CD4-positive, alpha-beta T cell treated with Interleukin-1 beta for 1 hour (primary cell): ENCODE data around the gene SLC9A9.

ENCODE experiments used
- DNase-seq, 2 donors: peaks; one replicate each; pipeline ENCODE4 v3.0.0-alpha.2; 2020 to 2022

The SLC9A9 gene

DNA sequence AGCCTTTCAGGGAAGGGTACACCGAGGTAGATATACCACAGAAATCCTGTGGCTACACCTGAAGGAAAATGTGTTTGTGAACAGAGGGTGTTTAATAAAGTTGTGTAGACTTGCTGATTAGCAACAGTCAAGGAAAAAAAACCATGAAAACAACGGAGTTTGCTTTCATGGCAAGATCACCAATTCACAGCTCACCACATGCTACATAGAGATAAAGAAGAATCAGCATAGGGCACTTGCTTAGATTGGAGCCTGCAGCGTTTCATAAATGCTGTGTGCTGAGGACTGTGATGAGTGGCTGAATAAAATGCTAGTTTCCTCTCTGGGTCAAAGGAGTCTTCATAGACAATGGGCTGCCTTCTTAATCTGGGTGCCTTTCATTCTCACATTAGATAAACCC lies 257.6 kb downstream of the SLC9A9 start:
- no peak for DNase-seq

DNA sequence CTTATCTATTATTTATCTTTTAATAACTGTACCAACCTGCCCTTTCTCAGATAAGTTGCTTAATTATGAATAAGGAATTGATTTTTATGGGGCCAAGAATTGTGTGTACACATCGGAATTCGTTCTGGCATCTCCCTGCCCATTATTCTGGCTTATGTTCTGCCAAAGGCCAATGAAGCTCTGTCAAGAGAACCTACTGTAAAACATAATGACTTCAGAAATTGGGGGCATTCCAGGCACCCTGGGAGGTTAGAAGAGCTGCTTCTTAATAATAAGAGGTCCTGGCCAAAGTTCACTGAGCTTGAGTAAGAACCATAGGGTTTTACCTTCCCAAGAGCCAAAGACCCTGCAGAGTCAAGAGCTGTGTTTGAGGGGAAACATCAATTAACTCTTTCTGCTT lies 261.7 kb downstream of the SLC9A9 start:
- no peak for DNase-seq

DNA sequence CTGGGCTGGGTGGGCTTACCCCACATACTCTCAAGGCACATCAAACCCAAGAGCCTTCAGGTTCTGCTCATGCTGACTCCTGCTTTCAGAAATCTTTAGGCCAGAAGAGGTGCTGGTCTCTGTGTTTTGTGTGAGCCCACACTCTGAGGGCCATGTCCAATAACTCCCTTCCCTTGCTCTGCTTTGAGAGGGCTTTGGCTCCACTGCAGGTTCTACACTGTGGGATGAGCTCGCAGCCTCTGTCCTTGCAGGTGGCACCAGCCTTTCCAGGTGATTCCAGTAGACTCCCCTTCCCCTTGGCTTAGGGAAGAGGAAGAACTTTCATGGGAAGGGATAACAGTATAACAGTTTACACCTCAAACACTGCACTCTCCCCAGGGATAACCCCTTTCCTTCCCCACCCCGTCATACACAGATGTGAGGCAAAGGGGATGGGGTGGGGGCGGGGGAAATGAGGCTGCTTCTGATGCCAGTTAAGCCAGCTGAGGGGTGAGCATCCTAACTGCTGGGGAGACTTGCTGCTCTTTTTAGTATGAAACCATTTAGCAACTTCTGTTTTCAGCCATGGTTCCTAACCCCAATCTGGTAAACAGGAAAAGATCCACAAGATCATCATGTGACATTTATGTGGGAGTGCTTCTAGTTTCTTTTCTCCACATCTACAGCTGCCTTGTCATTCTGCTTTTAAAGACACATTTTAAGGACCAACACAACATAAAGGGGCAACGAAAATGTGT lies 262.4 kb downstream of the SLC9A9 start:
- DNase-seq, result no peak

DNA sequence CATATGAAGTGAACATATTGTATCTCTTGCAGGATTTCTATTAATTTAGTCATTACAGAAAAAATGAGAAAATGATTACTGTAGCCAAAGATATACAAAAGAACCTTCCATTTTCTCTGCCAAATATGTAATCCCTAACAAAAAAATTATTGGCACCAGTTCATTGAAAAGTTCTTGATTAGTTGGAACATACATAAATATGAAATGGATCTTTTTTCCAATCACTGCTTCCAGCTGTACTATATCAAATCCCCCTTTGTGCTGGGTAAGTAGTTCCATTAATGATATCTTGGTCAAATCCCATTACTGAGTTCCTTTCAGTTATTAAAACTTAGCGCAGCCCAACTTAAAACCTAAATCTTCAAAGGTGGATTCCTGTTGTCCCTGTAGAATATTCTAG lies 263.8 kb downstream of the SLC9A9 start:
- DNase-seq, result no peak

DNA sequence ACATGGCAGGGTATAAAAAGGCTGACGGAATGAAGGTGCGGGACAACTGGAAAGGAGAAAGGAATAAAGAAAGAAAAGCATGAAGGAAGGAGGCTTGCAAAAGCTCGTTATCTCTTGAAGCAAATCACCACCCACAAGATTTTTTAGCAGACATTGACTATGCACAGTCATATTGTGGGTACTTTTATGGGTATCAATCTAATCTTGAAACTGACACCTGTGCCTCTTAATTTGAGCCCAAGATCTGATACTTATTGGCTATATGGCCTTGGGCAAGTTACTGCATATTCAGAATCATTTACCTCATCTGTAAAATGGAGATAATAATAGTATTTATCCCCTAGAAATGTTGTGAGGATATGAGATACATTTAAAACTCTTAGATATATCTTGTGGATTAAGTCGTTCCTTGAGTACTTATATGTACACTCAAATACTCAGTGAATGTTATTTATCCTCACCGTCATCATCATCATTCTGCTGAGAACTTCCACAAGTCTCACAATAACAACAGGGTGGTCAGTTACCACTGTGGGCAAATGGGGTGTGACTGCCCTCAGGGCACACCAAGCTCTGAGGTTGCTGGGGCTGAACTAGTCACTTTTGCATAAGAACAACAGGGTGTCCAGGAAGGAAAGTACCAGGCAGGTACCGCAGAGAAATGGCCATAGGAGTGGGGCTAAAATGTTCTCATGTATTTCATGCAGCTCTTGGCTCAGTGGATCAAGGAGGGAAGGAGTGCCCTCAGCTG lies 266.1 kb downstream of the SLC9A9 start:
- DNase-seq, result no peak

DNA sequence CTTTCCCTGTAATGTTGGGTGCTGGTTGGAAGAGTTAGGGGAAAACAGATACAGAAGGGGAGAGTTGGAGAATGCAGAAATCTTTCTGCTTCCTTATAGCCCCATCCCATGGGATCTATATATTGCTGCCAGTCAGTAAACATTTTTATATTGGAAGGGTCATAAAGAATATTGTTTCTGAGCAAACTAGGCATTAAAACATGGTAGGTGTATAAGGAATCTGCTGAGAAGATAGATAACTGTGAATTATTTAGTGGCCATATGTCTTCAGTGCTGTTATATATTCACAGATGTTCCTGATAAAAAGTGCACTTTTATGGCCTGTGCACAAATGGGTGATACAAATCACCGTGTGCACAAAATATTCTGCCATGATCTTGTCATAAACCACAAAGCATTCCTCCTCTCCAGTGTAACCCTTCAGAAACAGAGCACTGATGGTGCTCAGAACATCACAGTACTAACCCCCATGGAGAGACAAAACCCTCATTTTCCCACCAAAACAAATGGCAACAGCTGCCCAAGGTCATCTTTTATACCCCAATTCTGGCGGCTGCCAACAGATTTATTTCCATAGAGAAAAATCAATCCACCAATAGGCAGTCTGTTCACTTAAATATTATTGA lies 269.3 kb downstream of the SLC9A9 start:
- DNase-seq, result no peak

DNA sequence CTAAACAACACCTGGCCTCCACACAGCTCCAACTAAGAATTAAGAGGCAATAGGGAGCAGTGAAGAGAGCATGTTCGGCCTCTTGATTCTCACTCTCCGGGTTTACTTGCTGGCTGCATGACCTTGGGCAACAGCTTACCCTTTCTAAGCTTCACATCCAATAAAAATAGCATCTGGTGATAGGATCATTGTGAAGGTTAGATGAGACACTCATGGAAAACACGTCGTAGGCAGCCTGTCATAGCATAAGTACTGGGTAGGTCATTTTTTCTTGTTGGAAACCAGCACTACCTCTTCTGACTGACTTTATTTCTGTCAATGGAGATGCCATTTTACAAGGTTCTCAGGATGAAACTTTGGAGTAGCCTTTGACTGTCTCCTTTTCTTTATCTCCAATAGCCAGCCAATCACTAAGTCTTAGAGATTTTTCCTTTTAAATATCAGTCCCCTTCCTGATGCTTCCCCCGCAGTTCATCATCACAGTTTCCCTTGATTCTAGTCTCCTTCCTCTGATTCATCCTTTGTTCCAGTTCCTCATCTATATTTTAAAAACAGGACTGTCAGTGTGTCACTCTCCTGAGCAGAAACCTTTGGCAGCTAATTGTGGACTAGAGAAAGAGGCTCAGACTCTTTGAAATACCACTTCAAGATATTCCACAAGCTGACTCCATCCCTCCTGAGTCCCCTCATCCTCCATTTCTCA lies 271.5 kb downstream of the SLC9A9 start:
- no peak for DNase-seq

DNA sequence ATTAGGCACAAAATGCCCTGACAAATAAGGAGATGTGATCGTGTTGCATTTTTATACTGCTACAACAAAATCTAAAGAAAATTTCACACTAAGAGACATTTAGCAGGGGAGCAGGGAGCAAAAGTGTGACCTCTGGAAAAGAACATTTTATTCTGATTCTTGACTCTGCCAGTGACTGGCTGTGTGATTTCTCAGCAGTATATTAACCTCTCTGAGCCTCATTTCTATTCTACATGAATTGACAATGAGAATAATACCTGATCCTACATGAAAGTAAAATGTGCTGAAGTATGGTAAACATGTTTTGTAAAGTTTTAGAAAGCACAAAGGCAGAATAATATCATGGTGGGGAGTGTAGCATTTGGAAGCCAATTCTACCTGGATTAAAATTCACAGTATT lies 273.3 kb downstream of the SLC9A9 start:
- DNase-seq, result no peak

DNA sequence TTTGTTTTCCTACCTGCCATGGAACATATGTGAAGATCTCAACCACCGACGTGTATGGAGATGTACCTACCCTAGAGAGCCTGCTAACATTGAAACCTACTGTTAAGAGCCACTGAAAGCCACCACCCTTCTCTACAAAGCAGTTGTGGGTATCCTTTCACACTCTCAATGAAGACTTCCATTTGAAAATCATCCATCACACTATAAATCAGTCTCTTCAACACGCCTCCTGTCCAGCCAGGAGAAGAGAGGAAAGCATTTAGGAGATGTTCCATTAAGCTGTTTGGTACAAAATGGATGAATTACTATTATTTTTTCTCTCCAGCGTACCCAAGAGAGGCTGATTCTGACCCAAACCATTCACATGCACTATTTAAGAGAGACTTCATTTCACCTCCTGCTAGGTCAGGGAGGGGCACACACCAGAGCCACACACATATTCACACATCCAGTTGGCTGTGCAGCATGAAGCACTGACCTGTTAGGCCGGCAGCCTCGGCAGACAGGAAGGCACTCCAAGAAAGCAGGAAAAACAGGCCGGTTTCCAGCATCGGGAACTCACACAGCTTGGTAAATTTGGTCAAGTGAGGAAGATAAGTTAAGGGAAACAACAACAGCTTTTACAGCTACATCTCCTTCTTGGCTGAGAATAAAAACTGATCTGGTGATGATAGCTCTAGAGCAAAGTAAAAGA lies 274.5 kb downstream of the SLC9A9 start:
- no peak for DNase-seq

DNA sequence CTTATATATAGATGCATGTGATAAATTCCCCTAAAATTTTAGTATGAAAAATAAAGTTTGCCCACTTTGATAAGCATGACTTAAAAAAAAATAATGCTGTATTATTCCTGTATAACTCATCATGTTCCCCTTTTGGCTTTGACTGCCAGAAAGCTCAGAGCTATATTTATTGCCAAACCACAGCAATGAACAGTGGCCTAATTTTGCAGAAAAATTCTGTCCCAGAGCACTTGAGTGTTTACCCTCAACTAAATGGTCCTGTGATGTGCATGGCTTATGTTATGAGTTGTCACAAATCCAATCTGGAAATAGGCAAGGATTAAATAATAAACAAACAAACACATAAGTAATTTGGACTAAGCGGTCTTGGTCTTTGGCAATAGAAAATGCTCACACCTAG lies 276.7 kb downstream of the SLC9A9 start:
- DNase-seq, result no peak

DNA sequence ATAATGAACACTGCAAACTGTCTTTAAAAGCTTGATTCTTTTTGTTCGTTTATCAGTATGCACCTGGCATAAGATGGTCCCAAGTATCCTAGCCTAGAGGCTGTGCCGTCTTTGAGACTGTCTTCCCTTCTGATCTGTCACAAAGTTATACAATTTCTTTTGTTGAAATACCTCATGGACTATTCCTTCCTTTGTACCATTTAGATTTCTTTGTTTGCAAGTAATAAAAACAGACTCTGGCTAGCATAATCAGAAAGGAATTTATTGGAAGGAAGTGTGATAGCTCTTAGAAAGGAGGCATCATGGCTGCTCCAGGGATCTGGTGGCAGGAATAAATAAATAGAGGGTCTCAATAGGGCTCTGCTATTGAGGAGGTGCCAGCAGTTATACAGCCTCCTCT lies 280.4 kb downstream of the SLC9A9 start:
- DNase-seq, result no peak

DNA sequence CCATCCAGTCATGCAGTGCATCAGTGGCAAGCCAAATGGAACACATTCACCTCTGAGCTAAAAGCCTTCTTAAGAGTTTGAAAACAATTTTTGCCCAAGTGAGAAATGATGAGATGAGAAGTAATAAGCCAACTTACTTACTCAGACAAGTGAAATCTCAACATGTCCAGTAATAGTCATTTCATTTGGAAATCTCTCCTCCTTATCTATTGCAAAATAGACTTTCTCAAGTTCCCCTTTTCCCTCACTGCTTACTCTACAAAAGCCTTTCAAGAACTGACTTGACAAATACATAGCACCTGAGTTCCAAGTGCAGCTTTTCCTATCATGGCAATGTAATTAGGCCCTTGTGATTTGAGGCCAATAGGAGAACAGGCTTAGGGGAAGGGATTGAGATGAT lies 282.3 kb downstream of the SLC9A9 start:
- DNase-seq, result no peak

DNA sequence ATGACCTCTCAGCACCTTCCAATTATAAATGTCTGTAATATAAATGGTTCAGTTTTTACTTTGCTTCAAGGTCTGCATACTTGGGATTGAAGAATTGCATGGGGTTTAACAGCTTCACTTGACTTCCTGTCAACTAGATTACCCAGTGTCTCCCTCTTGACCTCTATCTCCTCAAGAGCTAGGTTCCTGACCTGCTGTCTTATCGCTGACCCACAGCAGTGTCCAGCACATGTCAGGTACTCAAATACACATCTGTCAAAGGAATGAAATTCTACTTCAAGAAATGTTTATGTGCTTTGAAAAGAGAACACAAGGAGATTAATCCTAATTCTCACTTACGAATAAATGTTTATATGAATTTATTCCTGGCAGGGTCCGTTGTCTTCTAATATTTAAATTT lies 284.5 kb downstream of the SLC9A9 start:
- no peak for DNase-seq

DNA sequence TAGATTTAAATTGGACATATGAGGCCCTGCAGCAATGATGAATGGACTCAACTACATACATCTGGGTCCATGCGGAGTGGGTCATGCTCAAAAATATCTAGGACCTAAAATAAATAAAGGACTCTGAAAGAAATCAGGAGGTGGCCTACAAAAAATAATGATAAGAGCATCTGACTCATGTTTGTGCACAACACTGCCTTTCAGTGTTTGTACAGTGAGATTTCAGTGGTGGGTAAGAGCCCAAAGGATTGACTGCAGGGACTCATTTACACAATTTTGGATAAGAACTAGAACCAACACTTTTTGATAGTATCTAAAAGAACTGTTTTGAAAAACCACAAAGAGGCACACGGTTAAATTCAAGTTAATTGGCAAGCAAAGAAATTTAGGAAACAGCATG lies 285.5 kb downstream of the SLC9A9 start:
- DNase-seq, result no peak

DNA sequence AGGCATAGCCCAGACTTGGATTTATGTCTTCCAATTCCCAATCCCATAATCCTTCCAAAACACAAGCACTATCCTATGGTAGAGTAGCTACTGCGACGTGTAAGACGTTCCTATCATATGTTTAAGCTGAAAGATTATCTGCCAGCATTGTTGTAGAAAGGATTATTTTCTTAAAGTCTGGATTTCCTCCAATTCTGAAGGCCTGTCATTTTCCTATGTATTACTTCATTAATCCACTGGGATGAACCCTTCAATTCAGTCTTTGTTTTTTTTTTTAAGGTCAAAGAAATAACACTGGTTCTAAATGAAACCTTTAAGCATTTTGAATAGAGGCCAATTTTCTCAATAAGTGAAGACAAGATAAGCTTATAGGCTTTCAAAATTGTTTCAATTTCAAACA lies 289.0 kb downstream of the SLC9A9 start:
- no peak for DNase-seq

DNA sequence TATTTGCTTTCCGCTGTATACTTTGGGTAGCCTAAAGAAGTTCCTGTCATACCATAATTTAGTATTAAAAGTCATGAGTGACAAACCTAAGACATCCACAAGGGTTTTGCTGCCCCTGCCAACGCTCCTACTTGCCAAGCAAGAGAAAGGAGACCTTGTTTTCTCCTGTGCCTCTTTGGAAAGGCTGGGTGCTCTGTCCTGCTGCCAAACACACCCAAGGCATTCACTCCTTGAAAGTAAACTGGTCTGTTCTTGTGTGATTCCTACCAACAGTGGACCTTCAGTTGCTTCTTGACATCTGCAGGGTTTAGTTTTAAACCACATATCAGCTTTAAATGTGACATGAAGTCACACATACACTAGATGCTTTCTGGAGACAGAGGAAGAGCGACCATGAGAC lies 295.4 kb downstream of the SLC9A9 start:
- no peak for DNase-seq

DNA sequence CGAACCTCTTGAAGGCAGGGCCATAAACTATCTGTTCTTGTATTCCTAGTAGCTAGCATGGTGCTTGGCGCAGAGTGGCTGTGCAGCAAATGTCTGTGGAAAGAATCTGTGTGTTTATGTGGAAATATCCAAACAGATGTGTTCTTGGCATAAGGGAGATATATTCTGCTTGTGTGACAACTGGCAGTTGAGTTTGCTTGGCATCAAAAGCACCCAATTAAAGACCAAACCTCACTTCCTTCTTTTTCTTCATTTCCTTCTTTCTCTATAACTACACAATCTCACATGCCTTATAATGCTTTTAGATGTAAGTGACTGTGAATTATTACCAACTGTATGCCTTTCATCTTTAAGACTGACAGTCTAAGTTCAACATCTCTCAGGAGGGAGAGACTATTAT lies 296.5 kb downstream of the SLC9A9 start:
- no peak for DNase-seq

DNA sequence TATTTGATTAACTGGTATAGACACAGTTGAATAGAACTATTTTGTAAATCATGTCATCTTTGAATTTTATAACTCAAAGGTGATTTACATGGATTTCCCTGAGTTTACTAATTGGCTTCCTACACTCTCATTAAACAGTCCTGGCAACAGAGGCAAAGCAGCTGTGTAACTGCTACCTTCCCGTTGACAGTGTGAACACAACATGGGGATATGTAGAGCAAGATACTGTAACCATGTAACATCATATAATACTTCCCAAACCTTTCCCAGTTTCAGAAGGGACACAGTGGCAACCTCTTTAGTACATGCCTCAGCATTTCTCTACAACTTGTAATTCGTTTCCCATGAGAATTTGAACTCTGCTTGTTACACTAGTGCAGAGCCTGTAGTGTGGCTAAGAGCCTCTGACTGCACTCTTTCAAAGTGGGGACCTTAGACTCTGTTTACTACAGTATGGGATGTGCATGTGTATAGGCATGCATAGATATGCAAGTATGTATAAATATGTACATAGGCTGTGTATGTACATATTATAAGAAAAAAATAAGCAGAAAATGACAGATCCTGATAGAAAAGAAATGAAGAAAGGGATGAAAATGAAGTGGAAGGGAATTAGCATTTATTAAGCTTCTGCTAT lies 299.3 kb downstream of the SLC9A9 start:
- no peak for DNase-seq

DNA sequence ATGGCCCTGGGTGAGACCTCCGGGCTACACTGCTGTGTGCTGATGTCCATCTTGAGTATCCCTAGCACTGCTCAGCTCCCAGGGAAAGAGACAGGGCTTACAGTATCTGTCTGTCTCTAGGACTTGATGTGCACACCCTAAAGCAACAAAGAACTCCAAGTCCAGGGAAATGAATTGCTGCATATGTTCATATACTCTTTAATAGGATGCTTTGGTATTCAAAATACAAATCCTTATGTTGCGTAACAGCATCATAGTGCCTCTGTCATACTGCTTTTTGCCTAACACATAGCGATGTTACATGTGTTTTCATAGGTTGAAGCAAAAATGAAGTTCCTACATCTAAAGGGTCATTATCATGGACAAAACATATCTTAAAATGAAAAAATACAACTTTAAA lies 299.9 kb downstream of the SLC9A9 start:
- DNase-seq, result no peak

DNA sequence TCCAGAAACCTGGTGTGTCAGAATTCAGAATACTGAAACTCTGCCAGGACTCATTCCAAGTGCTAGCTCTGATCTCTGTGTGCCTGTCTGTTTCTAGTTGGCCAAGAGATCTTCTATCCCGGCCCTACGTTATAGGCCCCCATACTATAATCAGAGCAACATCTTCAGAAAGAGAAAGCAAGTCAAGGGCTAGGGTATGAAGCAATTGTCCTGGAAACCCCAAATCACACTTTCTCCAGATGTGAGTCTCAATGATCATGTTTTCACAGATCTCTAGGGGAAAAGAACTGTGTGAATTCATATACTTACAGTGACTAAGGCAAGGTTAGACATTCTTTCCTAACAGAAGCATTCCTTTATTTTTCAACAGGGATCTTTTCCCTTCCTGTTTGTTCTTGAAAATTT lies 309.7 kb downstream of the SLC9A9 start:
- no peak for DNase-seq

DNA sequence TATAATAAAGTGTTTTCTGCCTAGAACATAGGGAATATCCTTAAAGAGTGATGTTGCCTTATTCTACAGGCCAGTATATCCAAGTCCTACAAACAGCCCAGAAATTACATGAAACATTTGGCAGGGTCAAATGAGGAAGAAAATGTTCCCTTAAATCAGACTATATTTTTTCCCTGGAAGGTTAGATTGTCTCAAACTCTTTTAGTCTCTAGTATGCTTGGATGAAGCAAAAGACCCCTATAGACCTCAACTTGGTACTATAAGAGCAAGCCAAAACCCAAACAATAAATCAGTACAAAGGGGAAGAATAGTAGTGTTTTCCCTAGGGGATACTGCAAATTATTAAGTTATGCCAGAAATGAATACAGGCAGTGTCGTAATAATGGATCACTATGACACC lies 310.2 kb downstream of the SLC9A9 start:
- no peak for DNase-seq

DNA sequence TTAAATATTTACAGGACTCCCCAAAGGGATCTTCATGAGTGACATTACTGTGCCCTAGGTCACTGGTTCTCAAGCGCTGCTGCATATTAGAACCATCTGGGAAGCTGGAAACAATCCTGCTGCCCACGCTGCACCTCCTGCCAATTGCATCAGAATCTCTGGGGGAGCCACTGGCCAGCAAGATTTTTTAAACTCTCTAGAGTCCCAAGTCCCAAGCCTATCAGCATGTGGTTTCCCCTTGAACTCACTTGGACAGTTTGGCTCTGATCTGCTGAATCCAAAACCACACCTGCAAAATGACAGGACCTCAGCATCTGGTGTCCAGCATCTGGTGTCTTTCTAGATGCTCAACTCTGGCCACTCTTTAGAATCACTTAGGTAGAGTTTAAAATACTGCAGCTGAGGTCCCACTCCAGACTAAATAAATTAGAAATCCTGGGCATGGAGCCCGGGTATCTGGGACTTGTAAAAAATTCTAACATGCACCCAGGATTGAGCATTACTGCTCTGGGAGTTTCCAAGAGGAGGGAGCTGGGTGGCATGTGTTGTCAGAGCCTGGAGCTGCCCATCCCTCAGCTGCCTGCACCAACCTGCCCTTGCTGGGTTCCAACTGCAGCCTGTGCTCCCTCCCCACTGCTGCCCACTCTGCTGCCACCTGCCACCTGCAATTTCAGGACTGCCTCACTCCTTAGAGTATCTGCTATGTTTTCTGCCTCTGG lies 311.3 kb downstream of the SLC9A9 start:
- DNase-seq, result no peak
